Testis (tissue), 3 donors: ENCODE data around the gene EYS. TPM values are rescaled to one million over a fixed set of nuclear protein-coding genes. Genes with fewer than 3 reads are reported as not detected.

ENCODE experiments used
- DNase-seq: peaks from one replicate; pipeline ENCODE4 v3.0.0-alpha.2; 2019
- H3K27ac ChIP-seq, 2 donors: fragments of 200-600 bp; sonication (generic); one replicate each; pipeline ENCODE4 v1.5.1; 2019
- H3K27me3 ChIP-seq: fragments of 200-600 bp; sonication (generic); one replicate; pipeline ENCODE4 v1.5.1; 2019
- H3K36me3 ChIP-seq: fragments of 200-600 bp; sonication (generic); one replicate; pipeline ENCODE4 v1.5.1; 2017; ENCODE audit warnings: low read depth; ENCODE audit errors: missing control alignments
- H3K4me1 ChIP-seq: fragments of 200-600 bp; sonication (generic); one replicate; pipeline ENCODE4 v1.5.1; 2019
- H3K4me3 ChIP-seq, 2 donors: fragments of 200-600 bp; sonication (generic); one replicate each; pipeline ENCODE4 v1.5.1; 2017 to 2019
- H3K9me3 ChIP-seq: fragments of 200-600 bp; sonication (generic); one replicate; pipeline ENCODE4 v1.5.1; 2017
- POLR2A ChIP-seq: fragments of 450-650 bp; IDR thresholded peaks from one replicate; pipeline ENCODE4 v1.6.1; 2017; ENCODE audit warnings: antibody characterized with exemption, mild to moderate bottlenecking, moderate library complexity
- WGBS, 2 donors: methylation state at CpG; one replicate each; pipeline ENCODE4 v1.1.5; 2018; 5-methylcytosine and 5-hydroxymethylcytosine counted together
- intact Hi-C: fragments of 100-400 bp; cut with DNase I; formaldehyde crosslinking; loops from one replicate; pipeline ENCODE4 v1.15.1; 2023; ENCODE audit warnings: low total_unique reads
- polyA plus RNA-seq: library from polyadenylated mRNA; stranded (reverse); fragments of 350-450 nt; fragmentation: Illumina TruSeq; extraction: RNeasy Lipid Tissue Mini Kit (QIAGEN cat#74804); gene quantifications from one replicate; pipeline ENCODE4 v1.2.3, GENCODE V29; 2014; ENCODE audit warnings: low read depth, low replicate concordance; ENCODE audit not compliant: insufficient read depth
- total RNA-seq, 2 donors: library from RNA; depleted of rRNA; stranded (reverse); fragments of >200 nt; gene quantifications; one replicate each; pipeline ENCODE4 v1.2.3, GENCODE V29; 2016
- TF ChIP-seq, protein P1 (sequence below), 3 experiments: fragments of 450-650 bp in 2 of 3; fragments of 200-600 bp in 1 of 3; sonication (generic) in 1 of 3; IDR thresholded peaks; one replicate each; pipeline ENCODE4 v1.5.1; 2016 to 2019; ENCODE audit warnings: antibody characterized with exemption in 3 of 3, mild to moderate bottlenecking in 2 of 3, moderate library complexity in 1 of 3

Gene EYS
- total and polyA plus RNA-seq, 3 donors from 2014 or later: 1.3 to 2.8 (median 2.6) TPM

DNA sequence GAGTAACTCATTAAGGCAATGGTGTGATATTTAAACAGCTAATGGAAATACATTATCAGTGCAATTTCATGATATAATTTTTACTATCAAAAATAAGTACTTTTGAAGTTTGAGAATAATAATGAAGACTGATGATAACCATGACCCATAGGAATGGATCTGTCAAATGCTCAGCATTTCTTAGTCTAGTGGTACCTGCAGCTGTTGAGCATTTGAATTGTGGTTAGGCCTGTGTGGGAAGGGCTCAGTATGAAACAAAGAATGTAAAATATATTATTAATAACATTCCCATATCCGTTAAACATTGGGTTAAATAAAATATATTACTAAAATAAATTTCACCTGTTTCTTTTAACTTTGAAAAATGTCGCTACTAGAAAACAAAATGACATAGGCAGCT, 1898.5 kb downstream of the EYS start:
- H3K4me1 ChIP-seq: no peaks in the 10 kb centered on the region
- no peaks in the 10 kb centered on the region for H3K27me3 ChIP-seq
- no peaks in the 10 kb centered on the region for H3K9me3 ChIP-seq
- no peak for TF ChIP-seq POLR2A
- TF ChIP-seq, protein P1, sequence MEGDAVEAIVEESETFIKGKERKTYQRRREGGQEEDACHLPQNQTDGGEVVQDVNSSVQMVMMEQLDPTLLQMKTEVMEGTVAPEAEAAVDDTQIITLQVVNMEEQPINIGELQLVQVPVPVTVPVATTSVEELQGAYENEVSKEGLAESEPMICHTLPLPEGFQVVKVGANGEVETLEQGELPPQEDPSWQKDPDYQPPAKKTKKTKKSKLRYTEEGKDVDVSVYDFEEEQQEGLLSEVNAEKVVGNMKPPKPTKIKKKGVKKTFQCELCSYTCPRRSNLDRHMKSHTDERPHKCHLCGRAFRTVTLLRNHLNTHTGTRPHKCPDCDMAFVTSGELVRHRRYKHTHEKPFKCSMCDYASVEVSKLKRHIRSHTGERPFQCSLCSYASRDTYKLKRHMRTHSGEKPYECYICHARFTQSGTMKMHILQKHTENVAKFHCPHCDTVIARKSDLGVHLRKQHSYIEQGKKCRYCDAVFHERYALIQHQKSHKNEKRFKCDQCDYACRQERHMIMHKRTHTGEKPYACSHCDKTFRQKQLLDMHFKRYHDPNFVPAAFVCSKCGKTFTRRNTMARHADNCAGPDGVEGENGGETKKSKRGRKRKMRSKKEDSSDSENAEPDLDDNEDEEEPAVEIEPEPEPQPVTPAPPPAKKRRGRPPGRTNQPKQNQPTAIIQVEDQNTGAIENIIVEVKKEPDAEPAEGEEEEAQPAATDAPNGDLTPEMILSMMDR (IDR thresholded peaks at IDR 0.05): no peak
- DNase-seq: no peak
- H3K27ac ChIP-seq: no peak overlapping the region
- WGBS, 2 donors: 49 to 77% methylated on average over 2 of the region's 2 CpGs
- no peaks in the 10 kb centered on the region for H3K36me3 ChIP-seq
- no peak overlapping the region for H3K4me3 ChIP-seq
- intact Hi-C loops: no loop called here

DNA sequence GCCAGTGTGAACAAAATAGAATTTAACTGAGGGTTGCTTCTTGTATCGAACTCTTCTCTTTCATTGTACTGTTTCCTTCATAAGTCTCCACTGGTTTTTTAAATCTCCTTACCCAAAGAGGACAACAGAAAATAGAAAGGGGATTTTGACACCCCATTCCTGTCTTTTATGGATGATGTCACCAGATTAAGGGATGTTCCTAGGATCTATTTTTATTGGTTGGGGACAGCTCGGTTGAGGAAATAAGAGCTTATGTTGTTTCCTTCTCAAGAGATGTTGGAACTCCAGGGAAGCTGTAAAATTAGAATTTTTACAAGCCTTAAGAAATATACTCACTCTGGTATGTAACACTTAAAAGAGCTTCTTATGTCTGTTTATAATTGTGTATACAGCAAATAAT, 1900.0 kb downstream of the EYS start:
- 76 to 81% methylated on average over 2 of the region's 2 CpGs for WGBS, 2 donors
- no peaks in the 10 kb centered on the region for H3K27me3 ChIP-seq
- intact Hi-C loops: no loop called here
- H3K4me3 ChIP-seq: no peak overlapping the region
- no peak for DNase-seq
- TF ChIP-seq, protein P1 (IDR thresholded peaks at IDR 0.05): no peak
- TF ChIP-seq POLR2A: no peak
- H3K4me1 ChIP-seq: no peaks in the 10 kb centered on the region
- no peak overlapping the region for H3K27ac ChIP-seq
- no peaks in the 10 kb centered on the region for H3K9me3 ChIP-seq
- H3K36me3 ChIP-seq: no peaks in the 10 kb centered on the region

DNA sequence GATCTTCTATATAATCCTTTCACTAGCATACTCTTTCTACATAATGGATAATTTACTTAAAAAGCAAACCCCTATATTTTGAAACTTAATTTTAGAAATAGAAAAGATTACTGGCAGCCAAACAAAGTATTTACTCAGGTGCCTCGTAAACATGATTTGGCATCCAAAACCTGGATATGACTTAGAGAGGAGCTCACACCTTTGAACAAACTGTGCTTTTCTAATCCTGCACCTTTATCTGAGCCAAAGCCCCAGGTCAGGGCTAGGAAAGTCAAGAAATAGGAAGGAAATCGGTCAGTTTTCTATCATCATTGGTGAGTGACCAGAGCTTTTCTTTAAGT, 1900.5 kb downstream of the EYS start:
- Histone ChIP-seq H3K4me1 (no peaks in the 10 kb centered on the region), H3K9me3 (no peaks in the 10 kb centered on the region), H3K27ac (no peak overlapping the region), H3K36me3 (no peaks in the 10 kb centered on the region), H3K27me3 (no peaks in the 10 kb centered on the region), H3K4me3 (no peak overlapping the region)
- TF ChIP-seq, protein P1 (IDR thresholded peaks at IDR 0.05): no peak
- TF ChIP-seq POLR2A: no peak
- WGBS, 2 donors: 55 to 70% methylated on average over 2 of the region's 2 CpGs
- no peak for DNase-seq
- intact Hi-C loops: no loop called here

DNA sequence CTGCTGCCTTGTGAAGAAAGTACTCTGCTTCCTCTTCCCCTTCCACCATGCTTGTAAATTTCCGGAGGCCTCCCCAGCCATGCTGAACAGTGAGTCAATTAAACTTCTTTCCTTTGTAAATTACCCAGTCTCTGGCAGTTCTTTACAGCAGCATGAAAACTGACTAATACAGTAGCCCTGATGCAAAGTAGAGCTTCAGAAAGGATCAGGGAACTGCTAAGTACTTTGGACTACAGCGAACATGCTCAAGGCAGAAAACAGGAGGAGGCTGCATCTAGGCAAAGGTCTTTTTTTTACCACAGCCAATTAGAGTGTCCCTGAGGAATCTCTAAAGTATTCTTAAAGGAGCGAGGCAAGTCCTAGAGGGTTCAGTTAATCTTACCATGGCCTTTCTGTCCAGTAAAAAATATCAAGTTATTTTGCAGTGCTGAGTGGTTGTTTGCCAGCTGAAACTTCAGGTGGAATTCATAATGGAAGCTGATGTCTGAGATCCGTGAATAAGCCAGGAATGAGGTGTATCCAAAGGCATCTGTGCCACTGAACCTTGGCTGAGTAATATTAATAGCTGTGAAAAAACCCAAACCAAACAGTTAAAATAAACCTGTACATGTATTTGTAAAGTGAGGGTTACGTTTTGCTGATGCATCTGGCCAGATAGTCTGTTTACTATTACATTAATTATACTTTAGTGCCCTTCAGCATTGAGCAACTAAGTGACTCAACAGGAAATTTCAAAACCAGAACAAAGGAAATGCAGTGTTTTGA, 1901.0 kb downstream of the EYS start:
- DNase-seq: no peak
- no peaks in the 10 kb centered on the region for H3K4me1 ChIP-seq
- TF ChIP-seq POLR2A: no peak
- TF ChIP-seq, protein P1 (IDR thresholded peaks at IDR 0.05): no peak
- H3K27me3 ChIP-seq: no peaks in the 10 kb centered on the region
- no peaks in the 10 kb centered on the region for H3K36me3 ChIP-seq
- no peak overlapping the region for H3K4me3 ChIP-seq
- intact Hi-C loops: no loop called here
- H3K9me3 ChIP-seq: no peaks in the 10 kb centered on the region
- 33 to 43% methylated on average over 5 of the region's 5 CpGs for WGBS, 2 donors
- H3K27ac ChIP-seq: no peak overlapping the region

DNA sequence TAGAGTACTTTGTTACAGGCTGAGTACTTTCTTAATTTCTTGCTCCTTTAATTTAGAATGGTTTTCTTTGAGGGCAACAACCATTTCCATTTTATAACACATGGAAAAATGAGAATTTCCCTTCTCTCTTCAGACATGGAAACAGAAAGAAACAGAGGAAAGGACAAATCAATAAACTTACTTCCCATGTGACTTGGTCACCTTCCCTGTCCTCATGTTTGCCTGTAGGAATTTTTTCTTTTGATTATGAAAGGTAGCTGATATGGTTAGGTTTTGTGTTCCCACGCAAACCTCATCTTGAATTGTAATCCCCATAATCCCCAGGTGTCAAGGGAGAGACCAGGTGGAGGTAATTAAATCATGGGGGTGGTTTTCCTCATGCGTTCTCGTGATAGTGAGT, 1901.7 kb downstream of the EYS start:
- Histone ChIP-seq H3K27ac (no peak overlapping the region), H3K36me3 (no peaks in the 10 kb centered on the region), H3K9me3 (no peaks in the 10 kb centered on the region), H3K27me3 (no peaks in the 10 kb centered on the region), H3K4me3 (no peak overlapping the region), H3K4me1 (no peaks in the 10 kb centered on the region)
- 63 to 75% methylated on average over 3 of the region's 3 CpGs for WGBS, 2 donors
- TF ChIP-seq POLR2A: no peak
- TF ChIP-seq, protein P1 (IDR thresholded peaks at IDR 0.05): no peak
- no peak for DNase-seq
- intact Hi-C loops: no loop called here
